SK-N-SH treated with all-trans-retinoic acid at 6 μM for 48 hours (cell line): Measurements from ENCODE around the gene PIK3R4.

ENCODE experiments used
- ATAC-seq: fragments of 200-7000 bp; cut with Tn5 transposase; 3 replicates; pipeline ENCODE4 v1.9.1; 2020; ENCODE audit warnings: mild to moderate bottlenecking, moderate library complexity
- ARNTL ChIP-seq: fragments of 450-650 bp; formaldehyde crosslinking; IDR thresholded peaks from 2 replicates; pipeline ENCODE4 v1.5.0; 2020; ENCODE audit warnings: low read depth, mild to moderate bottlenecking, moderate library complexity, borderline replicate concordance
- BACH2 ChIP-seq: fragments of 250-450 bp; sonication (Bioruptor Pico); IDR thresholded peaks from 2 replicates; pipeline ENCODE4 v1.9.0; 2021; ENCODE audit warnings: mild to moderate bottlenecking, borderline replicate concordance
- CSDC2 ChIP-seq: fragments of 250-450 bp; sonication (Bioruptor Pico); IDR thresholded peaks from 2 replicates; pipeline ENCODE4 v1.5.0; 2020; ENCODE audit warnings: mild to moderate bottlenecking, moderate library complexity
- CSRNP3 ChIP-seq: fragments of 250-450 bp; sonication (Bioruptor Pico); IDR thresholded peaks from 2 replicates; pipeline ENCODE4 v1.5.1; 2021; ENCODE audit warnings: mild to moderate bottlenecking, moderate library complexity
- GLIS3 ChIP-seq: fragments of 250-450 bp; sonication (Bioruptor Pico); IDR thresholded peaks from 2 replicates; pipeline ENCODE4 v1.5.0; 2020; ENCODE audit warnings: mild to moderate bottlenecking, moderate library complexity
- ISL1 ChIP-seq: fragments of 250-450 bp; sonication (Bioruptor Pico); IDR thresholded peaks from 2 replicates; pipeline ENCODE4 v2.1.2; 2022; ENCODE audit warnings: mild to moderate bottlenecking, moderate library complexity
- OSR1 ChIP-seq: fragments of 250-450 bp; sonication (Bioruptor Pico); IDR thresholded peaks from 2 replicates; pipeline ENCODE4 v1.8.0; 2022; ENCODE audit warnings: moderate library complexity, mild to moderate bottlenecking, inconsistent platforms
- PATZ1 ChIP-seq: fragments of 250-450 bp; sonication (Bioruptor Pico); IDR thresholded peaks from 2 replicates; pipeline ENCODE4 v1.8.0; 2020; ENCODE audit warnings: mild to moderate bottlenecking, moderate library complexity, borderline replicate concordance
- POU6F1 ChIP-seq: fragments of 250-450 bp; sonication (Bioruptor Pico); IDR thresholded peaks from 2 replicates; pipeline ENCODE4 v1.8.0; 2021; ENCODE audit warnings: low read depth, mild to moderate bottlenecking, moderate library complexity, borderline replicate concordance
- PPARA ChIP-seq: fragments of 250-450 bp; sonication (Bioruptor Pico); IDR thresholded peaks from 2 replicates; pipeline ENCODE4 v1.5.0; 2020; ENCODE audit warnings: mild to moderate bottlenecking, borderline replicate concordance
- RARB ChIP-seq: fragments of 250-450 bp; sonication (Bioruptor Pico); IDR thresholded peaks from 2 replicates; pipeline ENCODE4 v1.8.0; 2021; ENCODE audit warnings: mild to moderate bottlenecking, moderate library complexity
- SNAI2 ChIP-seq: fragments of 250-450 bp; sonication (Bioruptor Pico); IDR thresholded peaks from 2 replicates; pipeline ENCODE4 v1.5.0; 2020; ENCODE audit warnings: mild to moderate bottlenecking, moderate library complexity
- TCF4 ChIP-seq: fragments of 250-450 bp; sonication (Bioruptor Pico); IDR thresholded peaks from 2 replicates; pipeline ENCODE4 v1.8.0; 2021; ENCODE audit warnings: mild to moderate bottlenecking, moderate library complexity, borderline replicate concordance
- TOX ChIP-seq: fragments of 250-450 bp; sonication (Bioruptor Pico); IDR thresholded peaks from 2 replicates; pipeline ENCODE4 v1.8.0; 2021; ENCODE audit warnings: mild to moderate bottlenecking, moderate library complexity, borderline replicate concordance
- TSHZ2 ChIP-seq: fragments of 250-450 bp; sonication (Bioruptor Pico); IDR thresholded peaks from 2 replicates; pipeline ENCODE4 v1.5.0; 2020; ENCODE audit warnings: mild to moderate bottlenecking, moderate library complexity
- ZC3H10 ChIP-seq: fragments of 250-450 bp; sonication (Bioruptor Pico); IDR thresholded peaks from 2 replicates; pipeline ENCODE4 v1.5.1; 2021; ENCODE audit warnings: mild to moderate bottlenecking, moderate library complexity
- ZFP3 ChIP-seq: fragments of 250-450 bp; sonication (Bioruptor Pico); IDR thresholded peaks from 2 replicates; pipeline ENCODE4 v1.5.0; 2020; ENCODE audit warnings: mild to moderate bottlenecking, moderate library complexity
- ZFP30 ChIP-seq: fragments of 450-650 bp; formaldehyde crosslinking; IDR thresholded peaks from 2 replicates; pipeline ENCODE4 v1.5.0; 2022; ENCODE audit warnings: mild to moderate bottlenecking, moderate library complexity
- ZNF565 ChIP-seq: fragments of 450-650 bp; formaldehyde crosslinking; conservative IDR thresholded peaks from 2 replicates; pipeline ENCODE4 v1.5.0; 2020; ENCODE audit warnings: low read depth, mild to moderate bottlenecking, moderate library complexity
- ZNF70 ChIP-seq: fragments of 450-650 bp; formaldehyde crosslinking; IDR thresholded peaks from 2 replicates; pipeline ENCODE4 v1.5.0; 2020; ENCODE audit warnings: mild to moderate bottlenecking, moderate library complexity

The PIK3R4 gene

GRCh38 chr3:130757611-130758150 lies 11.1 kb upstream of the PIK3R4 start:
- TF ChIP-seq BACH2 (CRISPR knock-in tag) (no peak), ZNF565 (CRISPR knock-in tag) (no peak), RARB (CRISPR knock-in tag) (no peak), TOX (no peak), ZFP3 (no peak), SNAI2 (CRISPR knock-in tag) (no peak), ZC3H10 (CRISPR knock-in tag) (no peak), TSHZ2 (CRISPR knock-in tag) (no peak), CSDC2 (CRISPR knock-in tag) (no peak), ARNTL (CRISPR knock-in tag) (no peak), OSR1 (CRISPR knock-in tag) (no peak), CSRNP3 (no peak), ISL1 (CRISPR knock-in tag) (no peak), ZFP30 (CRISPR knock-in tag) (no peak), POU6F1 (no peak), GLIS3 (no peak), PATZ1 (no peak), ZNF70 (no peak), PPARA (CRISPR knock-in tag) (no peak)

GRCh38 chr3:130755666-130756065 lies 9.0 kb upstream of the PIK3R4 start:
- no peak for TF ChIP-seq TCF4 (CRISPR knock-in tag)
- ATAC-seq: no peak

More at GRCh38 chr3:130757611-130758150, 11.1 kb upstream of the PIK3R4 start:
- ATAC-seq: no peak

GRCh38 chr3:130748981-130749380 lies 2.4 kb upstream of the PIK3R4 start:
- no peak for TF ChIP-seq ZFP30 (CRISPR knock-in tag)
- no peak for ATAC-seq

- TF ChIP-seq CSRNP3: no peak
- TF ChIP-seq PPARA (CRISPR knock-in tag): no peak
- TF ChIP-seq CSDC2 (CRISPR knock-in tag): no peak
- TF ChIP-seq ARNTL (CRISPR knock-in tag): no peak
- TF ChIP-seq TSHZ2 (CRISPR knock-in tag): no peak
- TF ChIP-seq TOX: no peak
- TF ChIP-seq ZNF70: no peak
- TF ChIP-seq ZC3H10 (CRISPR knock-in tag): no peak
- no peak for TF ChIP-seq TCF4 (CRISPR knock-in tag)
- no peak for ATAC-seq
Observed at GRCh38 chr3:130748467-130748861, 1.8 kb upstream of the PIK3R4 start.
